Measurements from ENCODE around the gene GPC2. TPM values are rescaled to one million over a fixed set of nuclear protein-coding genes. Genes with fewer than 3 reads are reported as not detected.
"Not testable (repeated sequence)": the region's sequence is repeated elsewhere in the genome, so short reads cannot be mapped to it uniquely, and the experiment has no call there.

Gene GPC2, protein sequence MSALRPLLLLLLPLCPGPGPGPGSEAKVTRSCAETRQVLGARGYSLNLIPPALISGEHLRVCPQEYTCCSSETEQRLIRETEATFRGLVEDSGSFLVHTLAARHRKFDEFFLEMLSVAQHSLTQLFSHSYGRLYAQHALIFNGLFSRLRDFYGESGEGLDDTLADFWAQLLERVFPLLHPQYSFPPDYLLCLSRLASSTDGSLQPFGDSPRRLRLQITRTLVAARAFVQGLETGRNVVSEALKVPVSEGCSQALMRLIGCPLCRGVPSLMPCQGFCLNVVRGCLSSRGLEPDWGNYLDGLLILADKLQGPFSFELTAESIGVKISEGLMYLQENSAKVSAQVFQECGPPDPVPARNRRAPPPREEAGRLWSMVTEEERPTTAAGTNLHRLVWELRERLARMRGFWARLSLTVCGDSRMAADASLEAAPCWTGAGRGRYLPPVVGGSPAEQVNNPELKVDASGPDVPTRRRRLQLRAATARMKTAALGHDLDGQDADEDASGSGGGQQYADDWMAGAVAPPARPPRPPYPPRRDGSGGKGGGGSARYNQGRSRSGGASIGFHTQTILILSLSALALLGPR
- 3.1 TPM in 1 of 2 replicates, not detected in the other for total RNA-seq (2012; rRNA removed)

DNA sequence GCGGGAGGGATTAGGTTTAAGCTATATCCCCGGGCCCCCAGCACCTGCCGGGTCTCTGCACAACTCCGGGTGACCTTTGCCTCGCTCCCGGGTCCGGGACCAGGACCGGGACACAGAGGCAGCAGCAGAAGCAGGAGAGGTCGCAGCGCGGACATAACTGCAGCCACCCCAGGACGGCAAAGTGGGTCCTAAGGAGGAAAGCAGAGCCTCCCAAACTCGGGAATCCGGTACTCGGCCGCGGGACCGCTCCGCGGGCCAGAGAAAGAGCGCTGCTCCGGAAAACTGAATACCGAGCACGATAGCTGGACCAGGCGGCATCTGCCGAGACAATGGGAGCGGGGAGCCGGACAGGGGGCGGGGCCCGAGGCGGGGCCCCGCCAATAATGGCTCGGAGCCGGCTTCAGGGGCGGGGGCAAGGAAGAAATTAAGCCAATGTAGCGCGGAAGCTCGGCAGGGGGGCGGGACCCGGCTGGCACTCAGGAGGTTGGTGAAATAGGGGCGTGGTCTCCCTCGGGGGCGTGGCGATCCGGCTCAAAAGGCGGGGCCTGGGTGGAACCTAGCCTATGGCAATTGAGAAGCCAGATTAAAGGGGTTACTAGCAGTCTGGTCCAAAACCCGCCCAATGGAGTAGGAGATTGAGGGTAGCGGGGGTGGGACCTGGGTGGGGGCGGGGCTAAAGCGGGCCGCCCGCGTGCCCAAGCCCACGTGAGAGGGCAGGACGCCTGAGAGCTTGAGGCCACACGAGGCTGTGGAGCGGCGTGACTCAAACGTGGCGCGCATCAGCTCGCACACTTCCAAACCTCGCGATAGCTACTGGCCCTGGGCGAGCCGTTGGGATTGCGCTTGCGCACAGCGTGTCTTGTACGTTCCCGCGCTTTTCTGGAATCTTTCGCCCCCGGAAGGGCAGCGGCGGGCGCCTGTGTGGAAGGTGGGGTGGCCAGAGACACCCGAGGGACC lies at the start of gene GPC2, which contains the start of gene STAG3:
TSS of gene GPC2 (minus strand) at position 337 of the 957 bp plus-strand sequence. CDS start at position 155, 182 bp downstream.
TSS of gene STAG3 (plus strand) at position 874 of the 957 bp plus-strand sequence. CDS start 2,639 bp downstream, outside the sequence.
- peak within 1 kb of the TSS; percentile 83 for H3K4me3 ChIP-seq (ENCODE audit: low read length)
- H3K9ac ChIP-seq (ENCODE audit: low read depth, low read length), result peak within 1 kb of the TSS; percentile 85
- peaks cover 3% of the 10 kb centered on the region for H3K36me3 ChIP-seq (ENCODE audit: insufficient read depth, low read length)
- no peaks in the 10 kb centered on the region for H3K9me3 ChIP-seq (replicated peaks; ENCODE audit: low read length)
- H3K4me1 ChIP-seq (ENCODE audit: control insufficient read depth, insufficient read depth, low read length), result peaks cover 6% of the 10 kb centered on the region
- peaks cover 3% of the 10 kb centered on the region for H3K27me3 ChIP-seq (ENCODE audit: control insufficient read depth, insufficient read depth, low read length)
- H3K4me2 ChIP-seq (ENCODE audit: low read length), result peak within 1 kb of the TSS; percentile 94

DNA sequence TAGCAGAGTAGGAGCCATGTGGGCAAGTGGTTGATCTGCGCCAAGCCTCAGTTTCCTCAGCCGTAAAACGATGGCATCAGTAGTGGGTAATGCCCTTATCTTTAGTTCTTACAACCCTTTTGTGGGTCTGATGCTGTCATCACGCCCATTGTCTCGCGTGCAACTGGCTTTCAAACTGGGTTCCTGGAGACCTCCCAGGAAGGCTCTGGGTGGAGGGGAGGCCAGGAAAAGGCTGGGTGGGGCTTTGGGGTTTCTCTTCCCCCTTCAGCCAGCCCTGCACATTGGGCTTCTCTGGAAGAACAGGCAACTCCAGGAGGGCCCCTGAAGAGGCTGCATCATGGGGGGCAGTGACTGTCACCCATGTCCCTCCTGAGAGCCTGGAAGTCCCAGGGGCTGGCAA lies 47.7 kb upstream of the GPC2 start:
- H3K4me3 ChIP-seq (ENCODE audit: low read length); H3K9me3 ChIP-seq (replicated peaks; ENCODE audit: low read length); H3K36me3 ChIP-seq (ENCODE audit: insufficient read depth, low read length); H3K27me3 ChIP-seq (ENCODE audit: control insufficient read depth, insufficient read depth, low read length); H3K9ac ChIP-seq (ENCODE audit: low read depth, low read length); H3K4me1 ChIP-seq (ENCODE audit: control insufficient read depth, insufficient read depth, low read length); H3K4me2 ChIP-seq (ENCODE audit: low read length): not testable (repeated sequence)

DNA sequence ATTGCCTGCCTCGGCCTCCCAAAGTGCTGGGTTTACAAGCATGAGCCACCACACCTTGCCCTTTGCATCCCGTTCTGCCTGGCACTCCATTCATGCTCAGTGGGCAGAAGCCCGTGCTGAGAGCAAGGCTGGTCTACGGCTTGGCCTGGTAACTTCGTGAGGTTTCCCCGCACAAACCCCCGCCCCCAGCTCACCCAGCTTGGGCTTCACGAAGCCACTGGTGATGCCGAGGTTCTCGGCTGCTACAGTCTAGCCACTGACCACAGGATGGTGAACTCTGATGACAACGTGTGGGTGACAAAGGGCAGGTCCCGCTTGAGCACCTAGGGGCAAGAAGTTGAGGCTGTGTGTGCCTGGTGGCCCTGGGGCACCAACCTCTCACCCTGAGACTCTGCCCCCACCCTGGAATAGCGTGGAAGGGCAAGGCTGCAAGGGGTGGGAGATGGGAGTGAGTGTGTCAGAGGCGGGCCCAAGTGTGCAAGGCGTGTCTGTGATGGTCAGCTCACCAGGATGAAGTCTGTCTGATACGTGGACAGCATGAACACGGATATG lies 46.3 kb upstream of the GPC2 start:
- H3K9me3 ChIP-seq (replicated peaks; ENCODE audit: low read length); H3K4me2 ChIP-seq (ENCODE audit: low read length); H3K9ac ChIP-seq (ENCODE audit: low read depth, low read length); H3K36me3 ChIP-seq (ENCODE audit: insufficient read depth, low read length); H3K4me3 ChIP-seq (ENCODE audit: low read length); H3K4me1 ChIP-seq (ENCODE audit: control insufficient read depth, insufficient read depth, low read length); H3K27me3 ChIP-seq (ENCODE audit: control insufficient read depth, insufficient read depth, low read length): not testable (repeated sequence)

DNA sequence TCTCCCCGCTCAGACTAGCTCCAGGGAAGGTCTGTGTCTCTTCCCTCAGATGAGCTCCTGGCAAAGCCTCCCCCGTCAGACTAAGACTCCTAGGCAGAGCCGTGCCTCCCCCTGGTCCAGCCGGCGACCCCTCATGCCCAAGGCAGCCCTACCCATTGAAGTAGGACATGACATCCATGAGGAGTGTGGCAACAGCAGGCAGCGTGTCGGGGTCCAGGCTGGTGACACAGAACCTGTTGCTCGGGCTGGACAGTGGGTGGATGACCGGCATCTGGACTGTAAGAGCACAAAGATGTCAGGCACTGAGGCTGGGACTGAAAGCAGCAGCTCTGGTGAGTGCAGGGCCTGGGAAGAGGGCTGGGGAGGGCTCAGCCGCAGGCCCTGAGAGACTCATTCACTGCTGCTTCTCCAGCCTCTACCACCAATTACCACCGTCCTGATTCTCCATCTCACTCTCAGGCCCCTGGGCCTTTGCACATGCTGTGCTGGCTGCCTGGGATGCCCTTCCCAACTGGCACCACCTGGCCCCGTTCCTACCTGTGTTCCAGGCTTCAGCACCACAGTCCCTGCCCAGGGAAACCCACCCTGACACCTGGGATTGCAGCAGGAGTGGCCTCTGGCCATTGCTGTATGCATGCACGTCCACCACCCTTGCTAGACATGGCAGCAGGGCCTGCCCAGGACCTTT lies 45.4 kb upstream of the GPC2 start:
- H3K36me3 ChIP-seq (ENCODE audit: insufficient read depth, low read length), result no peaks in the 10 kb centered on the region
- no peaks in the 10 kb centered on the region for H3K4me1 ChIP-seq (ENCODE audit: control insufficient read depth, insufficient read depth, low read length)
- H3K4me3 ChIP-seq (ENCODE audit: low read length), result no peak overlapping the region
- no peak overlapping the region for H3K4me2 ChIP-seq (ENCODE audit: low read length)
- no peaks in the 10 kb centered on the region for H3K27me3 ChIP-seq (ENCODE audit: control insufficient read depth, insufficient read depth, low read length)
- H3K9me3 ChIP-seq (replicated peaks; ENCODE audit: low read length), result no peaks in the 10 kb centered on the region
- no peak overlapping the region for H3K9ac ChIP-seq (ENCODE audit: low read depth, low read length)

DNA sequence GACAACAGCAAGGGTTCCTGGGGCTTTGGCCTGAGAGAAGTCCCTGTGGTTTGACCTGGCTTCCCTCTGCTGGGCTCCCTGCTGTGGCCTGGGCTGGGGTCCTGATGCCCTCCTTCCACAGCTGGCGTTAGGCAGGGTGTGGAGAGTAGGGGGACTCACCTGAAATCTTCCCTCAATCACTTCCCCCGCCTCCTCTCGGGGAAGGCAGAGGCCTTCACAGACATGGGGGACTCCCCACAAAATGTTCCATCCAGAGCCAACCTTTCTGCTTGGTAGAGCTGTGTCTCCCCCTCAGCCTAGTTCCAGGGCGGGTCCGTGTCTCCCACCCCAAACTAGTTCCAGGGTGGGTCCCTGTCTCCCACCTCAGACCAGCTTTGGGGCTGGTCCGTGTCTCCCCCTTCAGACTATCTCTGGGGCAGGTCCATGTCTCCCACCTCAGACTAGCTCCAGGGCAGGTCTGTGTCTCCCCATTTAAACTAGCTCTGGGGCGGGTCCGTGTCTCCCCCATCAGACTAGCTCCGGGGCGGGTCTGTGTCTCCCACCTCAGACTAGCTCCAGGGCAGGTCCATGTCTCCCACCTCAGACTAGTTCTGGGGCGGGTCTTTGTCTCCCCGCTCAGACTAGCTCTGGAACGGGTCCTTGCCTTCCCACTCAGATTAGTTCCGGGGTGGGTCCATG lies 44.7 kb upstream of the GPC2 start:
- Histone ChIP-seq H3K9me3 (replicated peaks; ENCODE audit: low read length) (no peaks in the 10 kb centered on the region), H3K4me1 (ENCODE audit: control insufficient read depth, insufficient read depth, low read length) (no peaks in the 10 kb centered on the region), H3K36me3 (ENCODE audit: insufficient read depth, low read length) (no peaks in the 10 kb centered on the region), H3K9ac (ENCODE audit: low read depth, low read length) (no peak overlapping the region), H3K4me3 (ENCODE audit: low read length) (no peak overlapping the region), H3K27me3 (ENCODE audit: control insufficient read depth, insufficient read depth, low read length) (no peaks in the 10 kb centered on the region), H3K4me2 (ENCODE audit: low read length) (no peak overlapping the region)

DNA sequence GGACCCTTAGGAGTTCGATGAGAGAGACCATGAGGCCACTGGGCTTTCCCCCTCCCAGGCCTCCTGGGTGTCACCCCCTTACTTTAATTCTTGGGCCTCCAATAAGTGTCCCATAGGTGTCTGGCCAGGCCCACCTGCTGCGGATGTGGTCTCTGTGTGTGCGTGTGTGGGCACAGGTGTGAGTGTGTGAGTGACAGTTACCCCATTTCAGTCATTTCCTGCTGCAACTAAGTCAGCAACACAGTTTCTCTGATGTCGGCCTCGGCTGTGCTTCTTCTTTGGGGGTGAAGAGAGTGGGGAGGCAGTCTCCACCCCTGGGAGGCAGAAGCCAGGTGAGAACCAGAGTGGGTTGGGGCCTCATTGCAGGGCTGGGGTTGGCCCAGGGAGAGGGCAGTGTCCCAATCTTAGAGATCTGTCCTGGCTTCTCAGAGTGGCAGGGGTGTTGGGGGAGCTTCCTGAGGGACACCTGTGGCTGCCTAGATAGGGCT lies 44.1 kb upstream of the GPC2 start:
- no peaks in the 10 kb centered on the region for H3K4me1 ChIP-seq (ENCODE audit: control insufficient read depth, insufficient read depth, low read length)
- no peak overlapping the region for H3K9ac ChIP-seq (ENCODE audit: low read depth, low read length)
- no peaks in the 10 kb centered on the region for H3K9me3 ChIP-seq (replicated peaks; ENCODE audit: low read length)
- H3K36me3 ChIP-seq (ENCODE audit: insufficient read depth, low read length), result no peaks in the 10 kb centered on the region
- no peaks in the 10 kb centered on the region for H3K27me3 ChIP-seq (ENCODE audit: control insufficient read depth, insufficient read depth, low read length)
- H3K4me2 ChIP-seq (ENCODE audit: low read length), result no peak overlapping the region
- H3K4me3 ChIP-seq (ENCODE audit: low read length), result no peak overlapping the region

DNA sequence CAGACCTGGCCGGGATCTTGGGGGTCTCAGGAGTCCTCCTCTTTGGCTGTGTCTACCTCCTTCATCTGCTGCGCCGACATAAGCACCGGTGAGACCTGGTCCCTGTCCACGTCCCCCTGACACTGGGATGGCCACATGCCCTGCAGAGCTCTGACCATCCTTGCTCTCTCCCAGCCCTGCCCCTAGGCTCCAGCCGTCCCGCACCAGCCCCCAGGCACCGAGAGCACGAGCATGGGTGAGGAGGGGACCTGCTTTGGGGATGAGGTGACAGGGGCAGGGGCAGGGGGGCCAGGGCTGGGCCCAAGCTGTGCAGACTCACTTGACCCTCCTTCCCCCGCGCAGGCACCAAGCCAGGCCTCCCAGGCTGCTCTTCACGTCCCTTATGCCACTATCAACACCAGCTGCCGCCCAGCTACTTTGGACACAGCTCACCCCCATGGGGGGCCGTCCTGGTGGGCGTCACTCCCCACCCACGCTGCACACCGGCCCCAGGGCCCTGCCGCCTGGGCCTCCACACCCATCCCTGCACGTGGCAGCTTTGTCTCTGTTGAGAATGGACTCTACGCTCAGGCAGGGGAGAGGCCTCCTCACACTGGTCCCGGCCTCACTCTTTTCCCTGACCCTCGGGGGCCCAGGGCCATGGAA lies 43.5 kb upstream of the GPC2 start:
- no peak overlapping the region for H3K9ac ChIP-seq (ENCODE audit: low read depth, low read length)
- H3K4me1 ChIP-seq (ENCODE audit: control insufficient read depth, insufficient read depth, low read length), result no peaks in the 10 kb centered on the region

DNA sequence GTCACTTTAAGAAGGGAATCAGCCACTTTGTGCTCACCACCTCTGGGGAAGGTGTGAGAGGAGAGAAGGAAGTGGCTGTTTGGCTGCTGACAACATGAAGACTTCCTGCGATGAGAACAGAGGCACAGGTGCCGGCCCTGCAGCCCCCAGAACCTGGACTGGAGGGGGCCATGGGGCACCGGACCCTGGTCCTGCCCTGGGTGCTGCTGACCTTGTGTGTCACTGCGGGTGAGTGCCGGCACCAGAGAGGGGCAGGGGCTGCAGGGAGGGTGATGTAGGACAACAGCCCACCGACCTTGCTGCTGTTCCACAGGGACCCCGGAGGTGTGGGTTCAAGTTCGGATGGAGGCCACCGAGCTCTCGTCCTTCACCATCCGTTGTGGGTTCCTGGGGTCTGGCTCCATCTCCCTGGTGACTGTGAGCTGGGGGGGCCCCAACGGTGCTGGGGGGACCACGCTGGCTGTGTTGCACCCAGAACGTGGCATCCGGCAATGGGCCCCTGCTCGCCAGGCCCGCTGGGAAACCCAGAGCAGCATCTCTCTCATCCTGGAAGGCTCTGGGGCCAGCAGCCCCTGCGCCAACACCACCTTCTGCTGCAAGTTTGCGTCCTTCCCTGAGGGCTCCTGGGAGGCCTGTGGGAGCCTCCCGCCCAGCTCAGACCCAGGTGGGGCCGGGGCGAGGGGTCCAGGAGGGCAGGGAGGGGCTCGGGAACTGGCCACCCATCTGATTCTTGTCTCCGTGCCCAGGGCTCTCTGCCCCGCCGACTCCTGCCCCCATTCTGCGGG lies 42.8 kb upstream of the GPC2 start, which contains the start of gene PVRIG:
TSS of gene PVRIG (plus strand) at position 149 of the 785 bp plus-strand sequence. CDS start at position 171, 22 bp downstream.
- not testable (repeated sequence) for H3K9me3 ChIP-seq (replicated peaks; ENCODE audit: low read length); H3K4me1 ChIP-seq (ENCODE audit: control insufficient read depth, insufficient read depth, low read length); H3K36me3 ChIP-seq (ENCODE audit: insufficient read depth, low read length); H3K27me3 ChIP-seq (ENCODE audit: control insufficient read depth, insufficient read depth, low read length); H3K9ac ChIP-seq (ENCODE audit: low read depth, low read length); H3K4me2 ChIP-seq (ENCODE audit: low read length); H3K4me3 ChIP-seq (ENCODE audit: low read length)

More for the DNA sequence above, 43.5 kb upstream of the GPC2 start:
- no peaks in the 10 kb centered on the region for H3K9me3 ChIP-seq (replicated peaks; ENCODE audit: low read length)
- no peak overlapping the region for H3K4me2 ChIP-seq (ENCODE audit: low read length)
- H3K36me3 ChIP-seq (ENCODE audit: insufficient read depth, low read length), result no peaks in the 10 kb centered on the region
- H3K4me3 ChIP-seq (ENCODE audit: low read length), result no peak overlapping the region
- H3K27me3 ChIP-seq (ENCODE audit: control insufficient read depth, insufficient read depth, low read length), result no peaks in the 10 kb centered on the region

DNA sequence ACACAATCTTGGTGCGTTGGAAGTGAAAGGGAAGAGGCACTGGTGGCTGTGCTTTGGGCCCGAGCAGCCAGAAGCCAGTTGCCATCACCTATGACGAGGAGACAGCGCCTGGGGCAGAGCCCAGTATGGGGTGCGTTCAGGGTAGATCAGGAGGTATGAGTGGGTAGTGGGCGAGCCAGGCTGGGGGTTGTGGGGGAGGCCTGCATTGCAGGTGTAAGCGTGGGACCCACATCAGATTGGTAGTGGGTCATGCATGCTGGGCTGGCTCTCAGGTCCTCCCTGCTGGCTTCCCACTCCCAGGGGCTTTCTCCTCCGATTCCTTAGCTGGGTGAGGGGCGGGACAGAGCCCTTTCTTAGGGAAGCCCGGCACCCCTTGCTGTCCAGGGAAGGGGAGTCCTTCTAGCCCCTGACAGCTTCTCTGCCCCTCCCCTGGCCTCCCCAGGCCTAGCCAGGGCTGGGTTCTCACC lies 42.1 kb upstream of the GPC2 start:
- Histone ChIP-seq H3K36me3 (ENCODE audit: insufficient read depth, low read length) (no peaks in the 10 kb centered on the region), H3K9ac (ENCODE audit: low read depth, low read length) (no peak overlapping the region), H3K4me2 (ENCODE audit: low read length) (no peak overlapping the region), H3K4me1 (ENCODE audit: control insufficient read depth, insufficient read depth, low read length) (no peaks in the 10 kb centered on the region), H3K9me3 (replicated peaks; ENCODE audit: low read length) (no peaks in the 10 kb centered on the region), H3K4me3 (ENCODE audit: low read length) (no peak overlapping the region), H3K27me3 (ENCODE audit: control insufficient read depth, insufficient read depth, low read length) (no peaks in the 10 kb centered on the region)
